GM10266 (cell line): ENCODE data around the gene SREBF2.
"Not testable (repeated sequence)": the region's sequence is repeated elsewhere in the genome, so short reads cannot be mapped to it uniquely, and the experiment has no call there.

Experiments
- DNase-seq: peaks from one replicate; pipeline ENCODE4 v3.0.0; 2012; ENCODE audit errors: extremely low spot score
- CTCF ChIP-seq: IDR thresholded peaks from 2 replicates; pipeline ENCODE4 v1.5.1; 2012; ENCODE audit warnings: mild to moderate bottlenecking, low read depth; ENCODE audit not compliant: control insufficient read depth, insufficient read depth; ENCODE audit errors: missing control alignments

SREBF2 gene

GRCh38 chr22:41943661-41944209 is 110.8 kb downstream of the SREBF2 start:
- DNase-seq, result no peak
- no peak for TF ChIP-seq CTCF

GRCh38 chr22:41946629-41947423 is 113.9 kb downstream of the SREBF2 start, which contains the start of gene CENPM:
CENPM (minus strand) TSS chr22:41947152; CDS start chr22:41947076, 76 bp downstream.
- peak; percentile 84 for DNase-seq
- no peak for TF ChIP-seq CTCF

- DNase-seq, result no peak
- no peak for TF ChIP-seq CTCF
Observed at GRCh38 chr22:41947424-41948080, 114.6 kb downstream of the SREBF2 start.

GRCh38 chr22:41948142-41948541 is 115.2 kb downstream of the SREBF2 start:
- no peak for DNase-seq
- no peak for TF ChIP-seq CTCF

GRCh38 chr22:41948928-41949296 is 116.0 kb downstream of the SREBF2 start:
- not testable (repeated sequence) for DNase-seq

GRCh38 chr22:41949297-41949965 is 116.5 kb downstream of the SREBF2 start:
- TF ChIP-seq CTCF, result no peak
- DNase-seq, result no peak

GRCh38 chr22:41951898-41952474 is 119.1 kb downstream of the SREBF2 start, which contains the start of gene SMIM45:
SMIM45 (plus strand) TSS chr22:41952150.
- DNase-seq, result no peak
- TF ChIP-seq CTCF, result no peak
